NCI-H128 (cell line): ENCODE results near the gene FBXO24.

Experiments used
- DNase-seq: peaks from one replicate; lab custom pipeline; 2025; ENCODE audit not compliant: unreplicated experiment; lab: John Stamatoyannopoulos, UW

The FBXO24 gene

GRCh38 chr7:100573691-100574361, 12.3 kb upstream of the FBXO24 start, which contains the start of gene SAP25:
SAP25 (minus strand) TSS chr7:100573900; CDS start chr7:100573742, 158 bp downstream.
- no peak for DNase-seq

GRCh38 chr7:100574362-100575205, 11.5 kb upstream of the FBXO24 start:
- DNase-seq, result no peak

GRCh38 chr7:100575206-100575631, 10.9 kb upstream of the FBXO24 start:
- no peak for DNase-seq

- no peak for DNase-seq
These were observed 10.3 kb upstream of the FBXO24 start for GRCh38 chr7:100575746-100576383.

GRCh38 chr7:100576384-100576993, 9.6 kb upstream of the FBXO24 start:
- no peak for DNase-seq

GRCh38 chr7:100577103-100577502, 9.0 kb upstream of the FBXO24 start:
- no peak for DNase-seq

- no peak for DNase-seq
These were observed 8.6 kb upstream of the FBXO24 start for GRCh38 chr7:100577507-100577906.

GRCh38 chr7:100578246-100579183, 7.6 kb upstream of the FBXO24 start:
- no peak for DNase-seq

GRCh38 chr7:100580466-100581283, 5.5 kb upstream of the FBXO24 start:
- no peak for DNase-seq

- DNase-seq, result no peak
These were observed 4.0 kb upstream of the FBXO24 start for GRCh38 chr7:100582041-100582579.

- DNase-seq, result no peak
These were observed 3.5 kb upstream of the FBXO24 start for GRCh38 chr7:100582650-100583049.

- DNase-seq, result no peak
These were observed 2.7 kb upstream of the FBXO24 start for GRCh38 chr7:100583132-100584053.

GRCh38 chr7:100584054-100584682, 2.0 kb upstream of the FBXO24 start:
- no peak for DNase-seq

GRCh38 chr7:100584683-100585510, 1.2 kb upstream of the FBXO24 start:
- DNase-seq, result no peak

GRCh38 chr7:100585511-100586265, 440 bp upstream of the FBXO24 start, which contains the start of gene LRCH4:
LRCH4 (minus strand) TSS chr7:100586129; CDS start chr7:100586100, 29 bp downstream.
- no peak for DNase-seq

GRCh38 chr7:100588438-100588837, 2.3 kb downstream of the FBXO24 start:
- DNase-seq, result no peak
